Keratinocyte (primary cell): Measurements from ENCODE around the gene ERVH48-1. TPM values are rescaled to one million over a fixed set of nuclear protein-coding genes. Genes with fewer than 3 reads are reported as not detected.

Experiments
- DNase-seq: peaks from one replicate; pipeline ENCODE4 v3.0.0-alpha.2; 2011; ENCODE audit warnings: low read depth, missing footprints, low spot score
- FAIRE-seq: peaks from 2 replicates; lab custom pipeline; 2011; peaks lifted over from hg19 to GRCh38; lab: Jason Lieb, UNC
- H2AFZ ChIP-seq: 2 replicates; pipeline ENCODE4 v1.6.0; 2012; ENCODE audit warnings: low read length, control low read depth, inconsistent platforms; ENCODE audit not compliant: control insufficient read depth
- H3K27ac ChIP-seq: 2 replicates; pipeline ENCODE4 v1.5.1; 2011; ENCODE audit warnings: low read length; ENCODE audit not compliant: control insufficient read depth, insufficient read depth
- H3K27me3 ChIP-seq: 3 replicates; pipeline ENCODE4 v1.6.0; 2011; ENCODE audit warnings: low read length; ENCODE audit not compliant: control insufficient read depth, insufficient read depth; ENCODE audit errors: extremely low read depth
- H3K36me3 ChIP-seq, 2 experiments: 2 replicates in 1 of 2; 3 replicates in 1 of 2; pipeline ENCODE4 v1.5.1; 2011; ENCODE audit warnings: low read length in 2 of 2, mild to moderate bottlenecking in 1 of 2; ENCODE audit not compliant: control insufficient read depth in 2 of 2, insufficient read depth in 2 of 2; ENCODE audit errors: extremely low read depth in 1 of 2
- H3K4me1 ChIP-seq: 3 replicates; pipeline ENCODE4 v1.5.1; 2011; ENCODE audit warnings: low read length; ENCODE audit not compliant: control insufficient read depth, insufficient read depth; ENCODE audit errors: extremely low read depth
- H3K4me2 ChIP-seq: 3 replicates; pipeline ENCODE4 v1.6.0; 2011; ENCODE audit warnings: low read depth, low read length; ENCODE audit not compliant: control insufficient read depth, insufficient read depth; ENCODE audit errors: extremely low read depth
- H3K4me3 ChIP-seq, 3 experiments: fragments of 200-600 bp in 1 of 3; sonication (generic) in 1 of 3; 2 replicates in 2 of 3; 3 replicates in 1 of 3; pipeline ENCODE4 v1.5.1; 2011 to 2016; ENCODE audit warnings: low read length in 3 of 3, mild to moderate bottlenecking in 3 of 3, control low read depth in 2 of 3, inconsistent platforms in 1 of 3, low read depth in 1 of 3, mixed read lengths in 1 of 3, mixed run types in 1 of 3, moderate library complexity in 1 of 3; ENCODE audit not compliant: control insufficient read depth in 2 of 3, insufficient read depth in 2 of 3; ENCODE audit errors: extremely low read depth in 1 of 3
- H3K79me2 ChIP-seq: 2 replicates; pipeline ENCODE4 v1.6.0; 2012; ENCODE audit warnings: low read length; ENCODE audit not compliant: control insufficient read depth, insufficient read depth
- H3K9ac ChIP-seq: 3 replicates; pipeline ENCODE4 v1.6.0; 2011; ENCODE audit warnings: low read length; ENCODE audit not compliant: control insufficient read depth, insufficient read depth; ENCODE audit errors: extremely low read depth
- H3K9me1 ChIP-seq: 3 replicates; pipeline ENCODE4 v1.6.0; 2011; ENCODE audit warnings: low read length; ENCODE audit not compliant: control insufficient read depth, insufficient read depth; ENCODE audit errors: extremely low read depth
- H3K9me3 ChIP-seq: 2 replicates; pipeline ENCODE4 v1.5.1; 2012; ENCODE audit warnings: low read depth, low read length; ENCODE audit not compliant: control insufficient read depth
- H4K20me1 ChIP-seq: 3 replicates; pipeline ENCODE4 v1.6.0; 2011; ENCODE audit warnings: low read length; ENCODE audit not compliant: control insufficient read depth, insufficient read depth; ENCODE audit errors: extremely low read depth
- CTCF ChIP-seq, 3 experiments: IDR thresholded peaks in 1 of 3; conservative IDR thresholded peaks in 1 of 3; optimal IDR thresholded peaks in 1 of 3; 2 replicates in 2 of 3; 3 replicates in 1 of 3; pipeline versions ENCODE3 to v1.5.1; 2011; ENCODE audit warnings: low read length in 3 of 3, mild to moderate bottlenecking in 3 of 3, moderate library complexity in 2 of 3, control low read depth in 1 of 3, inconsistent platforms in 1 of 3; ENCODE audit not compliant: insufficient read depth in 2 of 3; ENCODE audit errors: extremely low read depth in 1 of 3
- EZH2 ChIP-seq: IDR thresholded peaks from one replicate; pipeline ENCODE4 v1.6.1; 2012; ENCODE audit warnings: inconsistent platforms, mild to moderate bottlenecking, low read length, moderate library complexity
- dilution Hi-C: fragments of 300-500 bp; cut with MboI; formaldehyde crosslinking; loops from one replicate; pipeline ENCODE4 v1.7.0; 2020; ENCODE audit warnings: low sequenced_read_pairs; ENCODE audit not compliant: extremely low pct_ligation_motif_present
- polyA plus RNA-seq, 5 experiments: library from polyadenylated mRNA; depleted of rRNA in 3 of 5; stranded (reverse) in 3 of 5; stranded (forward) in 1 of 5; unstranded in 1 of 5; fragments of >200 nt; gene quantifications; 1 replicate in 1 of 5; 2 replicates in 3 of 5; 3 replicates in 1 of 5; pipeline versions ENCODE4 v1.2.1 to v1.2.3, GENCODE V29; 2011 to 2012; ENCODE audit warnings: missing spikeins in 2 of 5, low read depth in 1 of 5, low replicate concordance in 1 of 5

ERVH48-1 gene
- polyA plus RNA-seq, 1 donor (not counting 4 experiments of a cell fraction or from before 2014, with no cell fraction given), result 0.03 TPM

GRCh38 chr21:42906233-42906632 lies 19.2 kb downstream of the ERVH48-1 start:
- Histone ChIP-seq H3K27ac (no peak overlapping the region), H3K9me1 (no peaks in the 10 kb centered on the region), H3K9me3 (no peaks in the 10 kb centered on the region), H2AFZ (no peak overlapping the region), H3K9ac (no peak overlapping the region), H3K4me2 (no peak overlapping the region), H3K27me3 (no peaks in the 10 kb centered on the region), H3K4me3 (no peak overlapping the region), H3K4me1 (peaks cover under 1% of the 10 kb centered on the region), H4K20me1 (peaks cover 3% of the 10 kb centered on the region), H3K36me3 (peaks cover 23 to 47% of the 10 kb centered on the region in 2 experiments), H3K79me2 (peaks cover 21% of the 10 kb centered on the region)
- no peak for TF ChIP-seq CTCF (optimal IDR thresholded peaks at IDR 0.05 in 1 of 3, IDR thresholded peaks at IDR 0.05 in 1 of 3, conservative IDR thresholded peaks at IDR 0.05 in 1 of 3; ENCODE audit: extremely low read depth in 1 of 3, insufficient read depth in 2 of 3, low read length in 3 of 3)
- no peak for TF ChIP-seq EZH2
- dilution Hi-C loops, result no loop called here
- FAIRE-seq, result no peak
- DNase-seq, result no peak

- H3K36me3 ChIP-seq, result peaks cover 26 to 46% of the 10 kb centered on the region in 2 experiments
- no peak overlapping the region for H3K4me3 ChIP-seq
- H3K79me2 ChIP-seq, result peaks cover 28% of the 10 kb centered on the region
- no peak overlapping the region for H2AFZ ChIP-seq
- no peaks in the 10 kb centered on the region for H3K4me1 ChIP-seq
- H3K27me3 ChIP-seq, result no peaks in the 10 kb centered on the region
- no peak overlapping the region for H3K27ac ChIP-seq
- no peak overlapping the region for H3K4me2 ChIP-seq
- no peaks in the 10 kb centered on the region for H3K9me1 ChIP-seq
- DNase-seq, result no peak
- H3K9ac ChIP-seq, result no peak overlapping the region
- H3K9me3 ChIP-seq, result no peaks in the 10 kb centered on the region
- TF ChIP-seq CTCF (optimal IDR thresholded peaks at IDR 0.05 in 1 of 3, IDR thresholded peaks at IDR 0.05 in 1 of 3, conservative IDR thresholded peaks at IDR 0.05 in 1 of 3; ENCODE audit: extremely low read depth in 1 of 3, insufficient read depth in 2 of 3, low read length in 3 of 3), result no peak
- no peak for TF ChIP-seq EZH2
- peaks cover 3% of the 10 kb centered on the region for H4K20me1 ChIP-seq
- dilution Hi-C loops, result no loop called here
- FAIRE-seq, result no peak
These were observed 20.2 kb downstream of the ERVH48-1 start for GRCh38 chr21:42905195-42905594.
